GM12891 (cell line): Measurements from ENCODE around the gene IGF2R.
"Not testable (repeated sequence)": the region's sequence is repeated elsewhere in the genome, so short reads cannot be mapped to it uniquely, and the experiment has no call there.

ENCODE experiments used
- DNase-seq: peaks from one replicate; pipeline ENCODE4 v3.0.0; 2011; ENCODE audit warnings: low spot score; ENCODE audit not compliant: insufficient read length
- FAIRE-seq: peaks from 2 replicates; lab custom pipeline; 2011; peaks lifted over from hg19 to GRCh38; lab: Jason Lieb, UNC
- PAX5 ChIP-seq: IDR thresholded peaks from 2 replicates; pipeline ENCODE4 v1.6.1; 2011; ENCODE audit warnings: low read length, moderate library complexity, mild to moderate bottlenecking; ENCODE audit not compliant: insufficient read depth, severe bottlenecking
- POLR2A ChIP-seq: IDR thresholded peaks from 2 replicates; pipeline ENCODE4 v1.6.1; 2011; ENCODE audit warnings: low read depth, low read length, control low read depth
- POLR2AphosphoS5 ChIP-seq: IDR thresholded peaks from 2 replicates; pipeline ENCODE4 v1.6.1; 2011; ENCODE audit warnings: low read depth, low read length, control low read depth
- POU2F2 ChIP-seq: IDR thresholded peaks from 2 replicates; pipeline ENCODE4 v1.6.1; 2011; ENCODE audit warnings: low read depth, mild to moderate bottlenecking, control low read depth, low read length, moderate library complexity
- SPI1 ChIP-seq: IDR thresholded peaks from 2 replicates; pipeline ENCODE4 v1.6.1; 2011; ENCODE audit warnings: low read depth, low read length, control low read depth
- TAF1 ChIP-seq: IDR thresholded peaks from 2 replicates; pipeline ENCODE4 v1.6.1; 2011; ENCODE audit warnings: low read depth, low read length, control low read depth

Gene IGF2R

GRCh38 chr6:160088784-160089533 is 120.1 kb downstream of the IGF2R start:
- TF ChIP-seq TAF1 (no peak), POLR2AphosphoS5 (no peak), PAX5 (no peak)
- FAIRE-seq (no peak), DNase-seq (no peak)

DNA sequence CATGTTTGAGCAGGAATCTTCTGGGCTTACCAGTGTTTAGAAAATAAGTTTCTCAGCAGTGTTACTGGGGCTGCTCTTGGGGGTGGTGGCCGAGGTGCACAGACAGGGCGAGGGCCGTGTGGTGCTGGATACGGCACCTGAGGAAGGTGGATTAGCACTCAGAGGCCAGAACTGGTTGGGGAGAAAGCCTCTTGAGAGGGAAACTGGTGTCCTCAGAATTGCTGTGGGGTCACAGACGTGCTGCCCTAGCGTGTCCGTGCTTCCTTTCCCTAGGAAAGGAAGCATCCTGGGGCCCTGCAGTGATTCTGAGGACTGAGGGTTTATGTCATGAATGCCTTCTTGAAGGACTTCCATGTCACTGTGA is 120.6 kb downstream of the IGF2R start:
- no peak for TF ChIP-seq POLR2AphosphoS5
- TF ChIP-seq POU2F2 = no peak
- TF ChIP-seq TAF1 = no peak
- no peak for TF ChIP-seq POLR2A
- TF ChIP-seq PAX5 = no peak
- no peak for TF ChIP-seq SPI1
- DNase-seq (no peak), FAIRE-seq (no peak)

DNA sequence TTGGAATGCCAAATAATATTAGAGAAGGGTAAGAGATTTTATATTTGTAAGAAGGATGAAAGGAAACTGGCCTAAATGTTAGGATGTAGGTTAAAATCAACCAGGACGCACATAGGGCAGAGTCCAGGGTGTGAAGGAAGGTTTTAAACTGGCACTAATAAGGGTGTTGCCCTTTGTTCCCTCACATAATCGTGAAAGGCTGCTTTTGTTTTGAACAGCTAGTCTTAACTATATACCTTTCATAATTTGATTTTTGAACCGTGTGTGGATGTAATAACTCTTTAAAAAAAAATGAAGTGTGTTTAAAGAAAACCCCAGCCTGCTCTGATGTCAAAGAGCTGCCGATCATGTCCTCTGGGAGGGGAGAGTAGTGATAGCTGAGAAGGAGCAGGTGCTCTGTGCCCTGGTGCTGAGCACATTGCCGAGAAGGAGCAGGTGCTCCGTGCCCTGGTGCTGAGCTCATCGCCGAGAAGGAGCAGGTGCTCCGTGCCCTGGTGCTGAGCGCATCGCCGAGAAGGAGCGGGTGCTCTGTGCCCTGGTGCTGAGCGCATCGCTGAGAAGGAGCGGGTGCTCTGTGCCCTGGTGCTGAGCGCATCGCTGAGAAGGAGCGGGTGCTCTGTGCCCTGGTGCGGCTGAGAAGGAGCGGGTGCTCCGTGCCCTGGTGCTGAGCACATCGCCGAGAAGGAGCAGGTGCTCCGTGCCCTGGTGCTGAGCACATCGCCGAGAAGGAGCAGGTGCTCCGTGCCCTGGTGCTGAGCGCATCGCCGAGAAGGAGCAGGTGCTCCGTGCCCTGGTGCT is 121.8 kb downstream of the IGF2R start:
- peak; percentile 66 for FAIRE-seq

GRCh38 chr6:160092176-160092575 is 123.3 kb downstream of the IGF2R start:
- not testable (repeated sequence) for FAIRE-seq, DNase-seq

More for the DNA sequence above, 121.8 kb downstream of the IGF2R start:
- not testable (repeated sequence) for DNase-seq

- no peak for FAIRE-seq
- no peak for TF ChIP-seq POU2F2
- no peak for TF ChIP-seq POLR2A
- no peak for TF ChIP-seq POLR2AphosphoS5
- TF ChIP-seq TAF1 = no peak
- no peak for DNase-seq
Observed at GRCh38 chr6:160092602-160093001, 123.7 kb downstream of the IGF2R start.

DNA sequence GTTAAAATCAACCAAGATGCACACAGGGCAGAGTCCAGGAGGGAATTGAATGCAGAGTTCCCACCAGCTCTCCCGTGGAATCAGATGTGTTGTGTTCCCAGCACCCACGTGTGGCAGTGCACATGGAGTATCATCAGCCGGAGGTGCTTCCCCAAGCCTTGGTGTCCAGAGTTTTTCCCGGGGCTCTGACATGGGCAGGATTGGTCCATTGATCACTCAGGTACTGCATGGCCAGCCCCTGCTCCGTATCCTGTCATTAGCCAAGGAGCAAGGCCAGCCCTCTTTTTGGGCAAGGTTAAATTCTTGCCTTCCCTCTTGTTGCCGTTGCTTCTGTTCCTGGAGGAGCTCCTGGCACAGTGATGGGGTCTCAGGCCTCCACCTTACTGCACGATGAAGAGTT is 124.2 kb downstream of the IGF2R start:
- DNase-seq (no peak), FAIRE-seq (no peak)
- TF ChIP-seq TAF1 (no peak), SPI1 (no peak), POLR2AphosphoS5 (no peak), PAX5 (no peak), POU2F2 (no peak), POLR2A (no peak)

GRCh38 chr6:160093946-160094345 is 125.1 kb downstream of the IGF2R start:
- DNase-seq (no peak), FAIRE-seq (no peak)
- TF ChIP-seq SPI1 (no peak), PAX5 (no peak), POU2F2 (no peak), POLR2A (no peak), POLR2AphosphoS5 (no peak), TAF1 (no peak)

DNA sequence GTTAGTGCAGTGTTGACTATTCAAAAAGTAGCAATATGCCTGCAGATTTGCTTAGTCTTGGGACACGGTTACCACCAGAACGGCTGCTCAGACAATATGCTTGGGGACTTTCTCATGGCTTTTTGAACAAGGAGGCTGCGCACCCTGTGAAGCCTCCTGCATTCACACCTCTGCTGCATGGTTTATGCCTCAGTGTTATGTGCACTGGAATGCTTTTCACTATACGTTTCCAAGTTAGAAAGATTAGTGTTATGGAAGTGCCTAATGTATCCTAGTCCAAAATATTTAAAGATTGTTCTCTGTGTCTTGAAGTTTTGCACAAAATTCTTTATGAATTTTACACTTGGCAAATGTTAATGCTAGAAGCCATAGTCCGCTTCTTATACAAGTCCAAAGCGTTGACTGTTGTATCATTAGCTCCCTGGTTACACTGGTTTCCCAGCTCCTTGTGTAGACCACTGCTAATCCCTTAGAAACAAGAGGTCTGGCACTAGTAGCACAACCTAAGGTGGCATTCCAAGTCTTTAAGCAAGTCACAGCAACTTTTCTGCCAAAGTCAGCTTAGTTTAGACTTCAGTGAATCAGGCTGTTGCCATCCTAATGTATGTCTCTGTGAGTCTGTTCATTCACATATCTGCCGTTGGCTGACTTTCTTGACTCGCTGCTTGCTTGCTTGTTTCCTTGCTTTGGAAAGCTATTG is 126.4 kb downstream of the IGF2R start:
- peak; percentile 9 for FAIRE-seq
- no peak for DNase-seq
- TF ChIP-seq TAF1 (no peak), POLR2AphosphoS5 (no peak), SPI1 (no peak), POLR2A (no peak), PAX5 (no peak), POU2F2 (no peak)

DNA sequence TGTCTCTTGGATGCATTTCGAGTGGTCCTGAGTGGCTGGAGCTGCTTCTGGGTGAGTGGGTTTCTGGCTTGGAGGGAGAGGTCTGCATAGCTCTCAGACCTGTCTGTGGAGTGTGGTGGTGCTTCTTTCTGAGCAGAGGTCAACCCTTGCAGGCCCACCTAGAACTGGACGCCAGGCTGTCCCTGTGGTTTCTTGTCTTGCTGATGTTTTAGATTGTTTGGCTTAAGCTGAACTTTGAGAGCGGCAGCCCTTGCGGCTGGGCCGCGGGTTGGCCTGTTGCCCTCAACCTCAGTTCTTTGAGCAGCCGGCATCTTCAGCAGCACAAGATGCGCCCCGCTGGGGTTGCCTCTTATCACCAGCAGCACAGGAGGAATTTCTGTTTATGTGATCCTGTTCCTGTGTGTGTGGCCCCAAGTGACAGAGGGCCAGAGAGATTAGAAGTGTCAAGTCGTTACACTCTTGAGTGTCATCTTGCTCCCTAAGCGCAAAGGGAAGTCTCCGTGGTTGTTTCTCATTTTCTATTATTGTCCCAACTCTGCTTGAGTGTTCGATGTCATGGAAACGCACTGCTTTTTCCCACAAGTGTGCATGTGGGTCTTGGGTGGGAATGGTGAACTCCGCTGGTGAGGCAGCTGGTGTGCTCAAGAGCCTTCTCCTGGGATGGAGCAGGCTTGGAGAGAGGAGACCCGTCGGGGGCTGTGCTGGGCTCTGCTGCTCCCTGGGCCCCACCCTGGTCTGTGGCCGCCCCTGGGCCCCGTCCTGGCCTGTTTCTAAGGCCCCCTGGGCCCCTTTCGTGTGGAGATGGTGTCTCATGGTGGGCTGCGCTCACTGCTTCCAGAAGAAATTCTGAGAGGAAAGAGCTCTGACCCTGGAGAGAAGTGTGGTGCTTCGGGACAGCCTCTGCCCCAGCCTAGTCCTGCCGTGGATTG is 132.7 kb downstream of the IGF2R start:
- TF ChIP-seq POLR2AphosphoS5 (no peak), TAF1 (no peak), PAX5 (no peak), POU2F2 (no peak), SPI1 (no peak), POLR2A (no peak)
- FAIRE-seq = no peak

More for the DNA sequence above, 132.7 kb downstream of the IGF2R start:
- DNase-seq = no peak
